Activated B cell treated with CpG ODN at 0.5 μM for 24 hours (primary cell): ENCODE data around the gene IHH. TPM values are rescaled to one million over a fixed set of nuclear protein-coding genes. Genes with fewer than 3 reads are reported as not detected.

Experiments
- ATAC-seq: fragments of 200-7000 bp; cut with Tn5 transposase; one replicate; pipeline ENCODE4 v1.10.0; 2021; ENCODE audit warnings: low read depth, mild to moderate bottlenecking, moderate library complexity
- CTCF ChIA-PET: fragments of 350-600 bp; sonication (Branson Sonifier 250); formaldehyde crosslinking; loops from one replicate; lab custom pipeline; 2021; ENCODE audit warnings: antibody characterized with exemption; lab: Charles Lee
- POLR2A ChIA-PET: fragments of 350-600 bp; sonication (Branson Sonifier 250); formaldehyde crosslinking; loops from one replicate; lab custom pipeline; 2021; ENCODE audit warnings: antibody characterized with exemption; lab: Charles Lee
- DNase-seq: peaks from one replicate; pipeline ENCODE4 v3.0.0; 2022
- H3K27ac Mint-ChIP-seq: one replicate; pipeline ENCODE4 v1.8.0; 2020; ENCODE audit warnings: mixed read lengths
- H3K27me3 Mint-ChIP-seq: one replicate; pipeline ENCODE4 v1.8.0; 2021; ENCODE audit warnings: mixed read lengths
- H3K36me3 Mint-ChIP-seq: one replicate; pipeline ENCODE4 v1.8.0; 2021; ENCODE audit warnings: low read depth, mixed read lengths
- H3K4me1 Mint-ChIP-seq: one replicate; pipeline ENCODE4 v1.8.0; 2021; ENCODE audit warnings: mixed read lengths
- H3K4me3 Mint-ChIP-seq: one replicate; pipeline ENCODE4 v1.8.0; 2020; ENCODE audit warnings: mild to moderate bottlenecking, mixed read lengths
- H3K9me3 Mint-ChIP-seq: one replicate; pipeline ENCODE4 v1.8.0; 2020; ENCODE audit warnings: mixed read lengths
- intact Hi-C: fragments of 100-400 bp; cut with micrococcal nuclease; formaldehyde crosslinking; loops from one replicate; pipeline ENCODE4 v1.15.1; 2024
- total RNA-seq: library from RNA; stranded (reverse); gene quantifications from 2 replicates; pipeline ENCODE4 v1.2.3, GENCODE V29; 2022
- TF ChIP-seq, protein P1 (sequence below): fragments of 200-600 bp; IDR thresholded peaks from one replicate; pipeline ENCODE4 v1.8.0; 2022; ENCODE audit warnings: antibody characterized with exemption, mild to moderate bottlenecking

IHH gene
- total RNA-seq, 1 donor from 2014 or later = not detected

DNA sequence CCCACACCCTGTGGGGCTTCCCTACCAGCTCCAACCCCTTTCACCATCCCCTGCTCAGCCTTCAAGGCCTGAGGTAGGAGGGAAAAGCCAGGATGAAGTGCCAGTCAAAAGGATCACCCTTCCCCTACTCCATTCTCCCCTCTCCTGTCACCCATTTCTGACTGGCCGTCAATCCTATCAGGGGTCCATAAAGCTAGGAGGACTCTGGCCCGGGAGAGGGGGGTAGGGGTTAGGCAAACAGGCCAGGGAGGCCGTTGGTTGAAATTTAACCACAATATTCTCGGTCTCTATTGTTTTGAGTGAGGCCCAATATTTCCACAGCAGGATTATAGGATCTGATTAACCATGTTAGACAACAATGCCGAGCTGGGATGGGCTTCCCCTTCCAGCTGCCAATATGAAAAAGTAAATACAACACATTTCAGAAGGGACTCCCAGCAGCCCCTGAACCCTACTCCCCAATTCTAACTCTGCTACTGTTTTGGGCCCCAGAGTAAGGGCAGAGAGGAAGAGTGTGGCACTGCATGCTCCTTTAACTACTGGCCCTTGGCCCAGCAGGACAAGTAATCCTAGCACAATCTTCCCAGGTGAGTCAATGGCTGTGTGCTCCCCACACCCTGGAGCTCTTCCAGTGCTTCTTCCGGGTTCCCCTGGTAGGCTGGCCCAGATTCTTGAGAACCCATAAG, 10.6 kb upstream of the IHH start:
- CTCF ChIA-PET = interaction anchor here (1.0 kb wide), 1 partner anchor 13 kb away, joined by 5 read pairs; no protein-coding TSS in a partner anchor
- intact Hi-C loops = no loop called here
- no peaks in the 10 kb centered on the region for H3K27me3 Mint-ChIP-seq
- H3K9me3 Mint-ChIP-seq = no peaks in the 10 kb centered on the region
- no peak overlapping the region for H3K4me3 Mint-ChIP-seq
- TF ChIP-seq, protein P1, sequence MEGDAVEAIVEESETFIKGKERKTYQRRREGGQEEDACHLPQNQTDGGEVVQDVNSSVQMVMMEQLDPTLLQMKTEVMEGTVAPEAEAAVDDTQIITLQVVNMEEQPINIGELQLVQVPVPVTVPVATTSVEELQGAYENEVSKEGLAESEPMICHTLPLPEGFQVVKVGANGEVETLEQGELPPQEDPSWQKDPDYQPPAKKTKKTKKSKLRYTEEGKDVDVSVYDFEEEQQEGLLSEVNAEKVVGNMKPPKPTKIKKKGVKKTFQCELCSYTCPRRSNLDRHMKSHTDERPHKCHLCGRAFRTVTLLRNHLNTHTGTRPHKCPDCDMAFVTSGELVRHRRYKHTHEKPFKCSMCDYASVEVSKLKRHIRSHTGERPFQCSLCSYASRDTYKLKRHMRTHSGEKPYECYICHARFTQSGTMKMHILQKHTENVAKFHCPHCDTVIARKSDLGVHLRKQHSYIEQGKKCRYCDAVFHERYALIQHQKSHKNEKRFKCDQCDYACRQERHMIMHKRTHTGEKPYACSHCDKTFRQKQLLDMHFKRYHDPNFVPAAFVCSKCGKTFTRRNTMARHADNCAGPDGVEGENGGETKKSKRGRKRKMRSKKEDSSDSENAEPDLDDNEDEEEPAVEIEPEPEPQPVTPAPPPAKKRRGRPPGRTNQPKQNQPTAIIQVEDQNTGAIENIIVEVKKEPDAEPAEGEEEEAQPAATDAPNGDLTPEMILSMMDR = no peak
- no peaks in the 10 kb centered on the region for H3K4me1 Mint-ChIP-seq
- POLR2A ChIA-PET = interaction anchor here (0.7 kb wide), 1 partner anchor 24 kb away, joined by 3 read pairs; no protein-coding TSS in a partner anchor
- DNase-seq = no peak
- no peak for ATAC-seq
- peaks cover 27% of the 10 kb centered on the region for H3K36me3 Mint-ChIP-seq
- no peak overlapping the region for H3K27ac Mint-ChIP-seq

DNA sequence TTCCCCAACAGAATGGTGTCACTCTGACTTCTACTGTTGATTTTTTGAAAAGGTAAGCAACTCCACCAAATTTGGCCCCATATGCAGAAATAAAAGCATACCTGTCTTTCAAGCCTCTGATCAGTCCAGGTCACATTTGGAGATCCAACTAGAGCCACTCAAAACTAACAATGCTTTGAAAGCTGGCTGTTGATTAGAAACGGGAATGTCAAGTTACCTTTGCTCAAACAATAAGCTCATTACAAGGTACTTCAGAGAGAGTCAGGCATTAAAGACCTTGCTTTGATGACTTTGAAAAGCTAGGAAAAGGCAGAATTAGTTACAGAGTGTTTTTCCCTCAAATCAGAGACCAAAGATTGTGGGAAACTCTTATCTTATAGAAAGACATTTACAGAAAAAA, 4.8 kb upstream of the IHH start:
- H3K36me3 Mint-ChIP-seq = no peaks in the 10 kb centered on the region
- no peaks in the 10 kb centered on the region for H3K9me3 Mint-ChIP-seq
- no peak overlapping the region for H3K27ac Mint-ChIP-seq
- ATAC-seq (no peak), DNase-seq (no peak)
- TF ChIP-seq, protein P1 = no peak
- intact Hi-C loops = no loop called here
- ChIA-PET POLR2A (no interaction called here), CTCF (no interaction called here)
- H3K4me1 Mint-ChIP-seq = peaks cover 6% of the 10 kb centered on the region
- no peak overlapping the region for H3K4me3 Mint-ChIP-seq
- H3K27me3 Mint-ChIP-seq = peaks cover 24% of the 10 kb centered on the region

DNA sequence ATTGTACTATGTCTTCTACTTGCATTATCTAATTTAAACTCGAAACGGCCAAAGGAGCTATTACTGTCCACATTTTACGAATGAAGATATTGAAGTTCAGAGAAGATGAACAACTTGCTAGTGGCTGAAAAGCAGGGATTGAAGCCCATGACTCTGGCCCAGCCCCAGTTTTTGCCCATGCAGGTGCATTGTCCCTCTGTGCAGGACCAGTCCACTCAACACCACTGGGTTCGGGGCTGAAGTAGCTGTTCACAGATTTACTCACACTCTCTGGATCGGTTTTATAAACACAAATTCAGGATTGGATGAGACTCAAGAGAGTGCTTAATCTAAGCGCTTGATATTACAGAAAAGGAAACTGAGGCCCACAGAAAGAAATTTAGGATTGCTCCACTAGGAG, 1.4 kb upstream of the IHH start:
- Mint-ChIP-seq H3K4me1 (peaks cover 32% of the 10 kb centered on the region), H3K27ac (no peak overlapping the region), H3K4me3 (no peak overlapping the region), H3K36me3 (no peaks in the 10 kb centered on the region), H3K9me3 (no peaks in the 10 kb centered on the region), H3K27me3 (peaks cover 44% of the 10 kb centered on the region)
- TF ChIP-seq, protein P1 = no peak
- ChIA-PET POLR2A (no interaction called here), CTCF (interaction anchor here (6.3 kb wide), 1 partner anchor 94 kb away, joined by 53 read pairs; no protein-coding TSS in a partner anchor)
- ATAC-seq (no peak), DNase-seq (no peak)
- intact Hi-C loops = no loop called here

DNA sequence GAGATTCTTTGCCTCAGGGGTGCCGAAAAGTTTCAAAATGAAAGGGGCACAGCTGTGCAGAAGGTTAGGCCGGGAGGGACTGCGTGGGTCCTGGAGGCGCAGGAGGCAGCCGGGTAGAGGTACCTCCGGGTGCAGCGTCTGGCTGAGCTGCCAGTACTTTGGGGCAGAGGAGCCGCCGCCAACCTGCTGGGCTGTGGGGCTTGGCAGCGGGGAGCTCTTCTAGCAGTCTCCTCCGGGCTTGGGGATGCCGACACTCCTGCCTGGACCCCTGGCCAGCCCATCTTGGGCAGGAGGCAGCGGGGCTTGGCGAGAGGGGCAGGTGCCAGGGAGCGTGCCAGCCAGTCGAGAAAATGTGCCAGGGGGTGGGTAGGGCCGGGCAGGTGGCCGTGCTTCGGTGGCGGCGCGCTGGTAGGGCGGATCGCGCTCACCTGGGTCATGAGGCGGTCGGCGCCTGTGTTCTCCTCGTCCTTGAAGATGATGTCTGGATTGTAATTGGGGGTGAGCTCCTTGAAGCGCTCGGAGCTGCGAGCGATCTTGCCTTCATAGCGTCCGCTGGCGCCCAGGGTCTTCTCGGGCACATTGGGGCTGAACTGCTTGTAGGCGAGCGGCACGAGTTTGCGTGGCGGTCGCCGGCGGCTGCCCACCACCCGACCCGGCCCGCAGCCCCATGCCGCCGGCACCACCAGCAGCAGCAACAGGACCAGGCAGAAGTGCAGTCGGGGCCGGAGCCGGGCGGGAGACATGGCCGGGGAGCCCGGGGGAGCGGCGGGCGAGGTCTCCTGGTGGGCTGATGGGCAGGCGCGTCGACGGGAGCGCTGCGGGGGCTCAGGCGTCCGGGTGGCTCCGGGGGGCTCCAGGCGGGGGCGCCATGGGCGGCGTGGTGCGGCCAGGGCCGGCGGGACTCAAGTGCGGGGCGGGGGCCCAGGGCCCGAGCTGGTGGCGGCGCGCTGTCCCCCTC, 717 bp downstream of the IHH start:
- H3K27ac Mint-ChIP-seq = no peak overlapping the region
- no peak for ATAC-seq
- peak; percentile 18 for DNase-seq
- H3K4me1 Mint-ChIP-seq = peaks cover 32% of the 10 kb centered on the region
- H3K4me3 Mint-ChIP-seq = peak overlapping the region; percentile 41
- peaks cover 58% of the 10 kb centered on the region for H3K27me3 Mint-ChIP-seq
- H3K36me3 Mint-ChIP-seq = no peaks in the 10 kb centered on the region
- TF ChIP-seq, protein P1 = no peak
- intact Hi-C loops = loop anchor here (2.0 to 5.0 kb wide), 4 partner anchors 63 to 472 kb away; partner anchors contain the start of gene ZFAND2B
- CTCF ChIA-PET = interaction anchor here (1.1 to 6.3 kb wide), 4 partner anchors 44 to 184 kb away, joined by 3 to 53 read pairs (median 21); no protein-coding TSS in a partner anchor
- POLR2A ChIA-PET = interaction anchor here (0.7 kb wide), 1 partner anchor 121 kb away, joined by 3 read pairs; no protein-coding TSS in a partner anchor
- H3K9me3 Mint-ChIP-seq = no peaks in the 10 kb centered on the region
